Neural progenitor cell (in vitro differentiated cells): ENCODE data around the gene OLFM1. TPM values are rescaled to one million over a fixed set of nuclear protein-coding genes. Genes with fewer than 3 reads are reported as not detected.

Experiments used
- DNase-seq: peaks from one replicate; pipeline ENCODE4 v3.0.0-alpha.2; 2016; ENCODE audit warnings: low spot score
- H2AFZ ChIP-seq: fragments of 200-600 bp; sonication (generic); replicated peaks from 2 replicates; pipeline ENCODE4 v1.6.1; 2016; ENCODE audit warnings: antibody characterized with exemption
- H3F3A ChIP-seq: fragments of 200-600 bp; sonication (generic); 2 replicates; pipeline ENCODE4 v1.6.1; 2016; ENCODE audit warnings: antibody characterized with exemption, low read depth
- H3K27ac ChIP-seq: fragments of 200-600 bp; sonication (generic); 2 replicates; pipeline ENCODE4 v1.5.1; 2016; ENCODE audit warnings: mild to moderate bottlenecking
- H3K27me3 ChIP-seq: fragments of 200-600 bp; sonication (generic); 2 replicates; pipeline ENCODE4 v1.6.1; 2016; ENCODE audit warnings: mild to moderate bottlenecking, moderate library complexity
- H3K36me3 ChIP-seq: fragments of 200-600 bp; sonication (generic); 2 replicates; pipeline ENCODE4 v1.5.1; 2016
- H3K4me1 ChIP-seq: fragments of 200-600 bp; sonication (generic); 2 replicates; pipeline ENCODE4 v1.6.1; 2016; ENCODE audit warnings: mixed run types
- H3K4me2 ChIP-seq: fragments of 200-600 bp; sonication (generic); 2 replicates; pipeline ENCODE4 v1.6.1; 2016
- H3K4me3 ChIP-seq: fragments of 200-600 bp; sonication (generic); 2 replicates; pipeline ENCODE4 v1.5.1; 2016
- H3K79me2 ChIP-seq: fragments of 200-600 bp; sonication (generic); 2 replicates; pipeline ENCODE4 v1.6.1; 2016; ENCODE audit warnings: low read depth
- H3K9ac ChIP-seq: fragments of 200-600 bp; sonication (generic); 2 replicates; pipeline ENCODE4 v1.6.1; 2016
- H3K9me3 ChIP-seq: fragments of 200-600 bp; sonication (generic); 2 replicates; pipeline ENCODE4 v1.5.1; 2016; ENCODE audit warnings: low read depth
- H4K20me1 ChIP-seq: fragments of 200-600 bp; sonication (generic); 2 replicates; pipeline ENCODE4 v1.6.1; 2016; ENCODE audit warnings: low read depth
- H3K27ac Mint-ChIP-seq: 3 replicates; pipeline ENCODE4 v1.8.0; 2021; ENCODE audit warnings: mixed read lengths
- H3K27me3 Mint-ChIP-seq: 2 replicates; pipeline ENCODE4 v1.8.0; 2022; ENCODE audit warnings: low read depth, mild to moderate bottlenecking, inconsistent platforms, moderate library complexity, mixed read lengths; ENCODE audit not compliant: insufficient read depth
- H3K36me3 Mint-ChIP-seq: 3 replicates; pipeline ENCODE4 v1.8.0; 2021; ENCODE audit warnings: mixed read lengths
- H3K4me1 Mint-ChIP-seq: 3 replicates; pipeline ENCODE4 v1.8.0; 2021; ENCODE audit warnings: mixed read lengths
- H3K4me3 Mint-ChIP-seq: 3 replicates; pipeline ENCODE4 v1.8.0; 2021; ENCODE audit warnings: mild to moderate bottlenecking, moderate library complexity, mixed read lengths
- H3K9me3 Mint-ChIP-seq: 3 replicates; pipeline ENCODE4 v1.8.0; 2020; ENCODE audit warnings: mixed read lengths
- CTCF ChIP-seq: fragments of 200-600 bp; sonication (generic); IDR thresholded peaks from 2 replicates; pipeline ENCODE4 v1.5.1; 2017; ENCODE audit warnings: antibody characterized with exemption, mild to moderate bottlenecking
- EZH2 ChIP-seq: fragments of 200-600 bp; sonication (generic); IDR thresholded peaks from 2 replicates; pipeline ENCODE4 v1.6.1; 2017; ENCODE audit warnings: antibody characterized with exemption, mild to moderate bottlenecking, moderate library complexity
- EZH2phosphoT487 ChIP-seq: fragments of 200-600 bp; sonication (generic); IDR thresholded peaks from 2 replicates; pipeline ENCODE4 v1.6.1; 2017; ENCODE audit warnings: antibody characterized with exemption
- total RNA-seq: library from RNA; depleted of rRNA; stranded (reverse); fragments of >200 nt; gene quantifications from 2 replicates; pipeline ENCODE4 v1.2.3, GENCODE V29; 2015; ENCODE audit warnings: low replicate concordance

OLFM1 gene
- total RNA-seq, 1 donor from 2014 or later: 4.0 TPM

GRCh38 chr9:135046739-135047350 is 40.6 kb upstream of the OLFM1 start:
- Mint-ChIP-seq H3K27me3 (peaks cover 7% of the 10 kb centered on the region), H3K4me1 (peaks cover 26% of the 10 kb centered on the region), H3K4me3 (no peak overlapping the region), H3K36me3 (no peaks in the 10 kb centered on the region), H3K9me3 (no peaks in the 10 kb centered on the region), H3K27ac (no peak overlapping the region)
- H3K4me1 ChIP-seq: no peaks in the 10 kb centered on the region
- no peaks in the 10 kb centered on the region for H3K36me3 ChIP-seq
- H3K4me2 ChIP-seq: no peak overlapping the region
- DNase-seq: no peak
- H3K9me3 ChIP-seq: no peaks in the 10 kb centered on the region
- H3F3A ChIP-seq: no peaks in the 10 kb centered on the region
- no peak overlapping the region for H3K9ac ChIP-seq
- H3K27ac ChIP-seq: no peak overlapping the region
- TF ChIP-seq EZH2: no peak
- no peak for TF ChIP-seq CTCF
- no peak for TF ChIP-seq EZH2phosphoT487
- no peaks in the 10 kb centered on the region for H3K27me3 ChIP-seq
- no peaks in the 10 kb centered on the region for H4K20me1 ChIP-seq
- no peaks in the 10 kb centered on the region for H3K79me2 ChIP-seq
- no peak overlapping the region for H3K4me3 ChIP-seq
- H2AFZ ChIP-seq: no peak overlapping the region

- Histone ChIP-seq H3K27ac (no peak overlapping the region), H3K79me2 (no peaks in the 10 kb centered on the region), H3K4me1 (no peaks in the 10 kb centered on the region), H3K9me3 (no peaks in the 10 kb centered on the region), H4K20me1 (no peaks in the 10 kb centered on the region), H2AFZ (no peak overlapping the region), H3K4me3 (no peak overlapping the region), H3K4me2 (no peak overlapping the region), H3F3A (no peaks in the 10 kb centered on the region), H3K36me3 (no peaks in the 10 kb centered on the region), H3K27me3 (no peaks in the 10 kb centered on the region), H3K9ac (no peak overlapping the region)
- peaks cover 2% of the 10 kb centered on the region for H3K9me3 Mint-ChIP-seq
- no peak overlapping the region for H3K4me3 Mint-ChIP-seq
- no peak overlapping the region for H3K27ac Mint-ChIP-seq
- peaks cover 26% of the 10 kb centered on the region for H3K4me1 Mint-ChIP-seq
- H3K36me3 Mint-ChIP-seq: no peaks in the 10 kb centered on the region
- TF ChIP-seq EZH2 (no peak), CTCF (no peak), EZH2phosphoT487 (no peak)
- peaks cover 11% of the 10 kb centered on the region for H3K27me3 Mint-ChIP-seq
- DNase-seq: no peak
These were observed 39.9 kb upstream of the OLFM1 start for GRCh38 chr9:135047521-135047920.

GRCh38 chr9:135048046-135048757 is 39.3 kb upstream of the OLFM1 start:
- Histone ChIP-seq H3K4me3 (no peak overlapping the region), H3K79me2 (no peaks in the 10 kb centered on the region), H3K9ac (no peak overlapping the region), H3F3A (no peaks in the 10 kb centered on the region), H4K20me1 (no peaks in the 10 kb centered on the region), H3K27ac (no peak overlapping the region), H2AFZ (no peak overlapping the region), H3K4me1 (no peaks in the 10 kb centered on the region), H3K27me3 (no peaks in the 10 kb centered on the region), H3K4me2 (no peak overlapping the region), H3K36me3 (no peaks in the 10 kb centered on the region), H3K9me3 (no peaks in the 10 kb centered on the region)
- Mint-ChIP-seq H3K4me1 (peaks cover 26% of the 10 kb centered on the region), H3K27ac (peak overlapping the region; percentile 59), H3K36me3 (no peaks in the 10 kb centered on the region), H3K4me3 (no peak overlapping the region), H3K27me3 (peaks cover 11% of the 10 kb centered on the region), H3K9me3 (peaks cover 2% of the 10 kb centered on the region)
- DNase-seq: no peak
- no peak for TF ChIP-seq EZH2phosphoT487
- TF ChIP-seq EZH2: no peak
- TF ChIP-seq CTCF: no peak
